ENCODE measurements around the gene SLC5A10.

Gene SLC5A10

DNA sequence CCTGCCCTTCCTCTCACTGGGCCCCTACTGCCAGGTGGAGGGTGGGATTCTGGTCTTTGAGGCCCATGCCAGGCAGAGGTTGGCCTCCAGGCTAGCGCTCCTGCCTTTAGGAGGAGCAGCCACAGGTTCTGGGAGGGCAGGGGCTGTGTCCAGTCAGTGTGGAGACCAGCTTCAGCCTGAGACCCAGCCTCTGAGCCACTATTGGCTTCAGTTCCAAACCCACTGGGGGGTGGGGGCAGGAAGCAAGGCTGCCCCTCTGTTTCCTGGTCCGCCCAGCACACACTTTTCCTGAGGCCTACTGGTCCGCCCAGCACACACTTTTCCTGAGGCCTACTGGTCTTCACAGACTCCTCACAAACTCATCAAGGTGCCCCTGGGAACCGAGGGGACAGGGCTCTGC lies 16.4 kb downstream of the SLC5A10 start:
- TF ChIP-seq CTCF (IDR thresholded peaks at IDR 0.05; ENCODE audit: borderline replicate concordance, insufficient read depth, low read depth, low read length) = no peak
- H3K4me3 ChIP-seq (ENCODE audit: low read depth, low read length) = no peak overlapping the region

- no peak for TF ChIP-seq CTCF (IDR thresholded peaks at IDR 0.05; ENCODE audit: borderline replicate concordance, insufficient read depth, low read depth, low read length)
- no peak overlapping the region for H3K4me3 ChIP-seq (ENCODE audit: low read depth, low read length)
Observed at GRCh38 chr17:18968945-18969887, 17.3 kb downstream of the SLC5A10 start.

GRCh38 chr17:18970582-18971480 lies 18.9 kb downstream of the SLC5A10 start:
- TF ChIP-seq CTCF (IDR thresholded peaks at IDR 0.05; ENCODE audit: borderline replicate concordance, insufficient read depth, low read depth, low read length) = no peak
- no peak overlapping the region for H3K4me3 ChIP-seq (ENCODE audit: low read depth, low read length)

DNA sequence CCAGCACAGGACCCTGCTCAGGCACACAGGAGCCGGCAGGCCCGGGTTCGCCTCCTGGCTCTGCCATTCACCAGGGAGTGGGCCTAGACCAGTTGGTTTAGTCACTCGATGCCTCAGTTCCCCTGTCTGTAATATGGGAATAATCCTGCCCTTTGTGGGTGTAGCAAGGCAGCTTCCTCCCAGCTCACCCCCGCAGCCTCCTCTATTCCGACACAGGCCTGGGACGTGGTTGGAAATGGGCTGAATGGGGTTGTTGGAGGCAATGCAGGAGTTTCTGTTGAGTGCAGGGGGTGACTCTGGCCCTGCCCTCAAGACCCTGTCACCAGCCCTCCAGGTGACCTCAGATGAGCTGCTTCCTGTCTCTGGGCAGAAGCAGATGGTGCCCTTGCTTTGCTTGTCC lies 19.8 kb downstream of the SLC5A10 start:
- H3K4me3 ChIP-seq (ENCODE audit: low read depth, low read length) = no peak overlapping the region
- TF ChIP-seq CTCF (IDR thresholded peaks at IDR 0.05; ENCODE audit: borderline replicate concordance, insufficient read depth, low read depth, low read length) = no peak

- no peak for TF ChIP-seq CTCF (IDR thresholded peaks at IDR 0.05; ENCODE audit: borderline replicate concordance, insufficient read depth, low read depth, low read length)
- H3K4me3 ChIP-seq (ENCODE audit: low read depth, low read length) = no peak overlapping the region
Observed at GRCh38 chr17:18974407-18975149, 22.6 kb downstream of the SLC5A10 start.

DNA sequence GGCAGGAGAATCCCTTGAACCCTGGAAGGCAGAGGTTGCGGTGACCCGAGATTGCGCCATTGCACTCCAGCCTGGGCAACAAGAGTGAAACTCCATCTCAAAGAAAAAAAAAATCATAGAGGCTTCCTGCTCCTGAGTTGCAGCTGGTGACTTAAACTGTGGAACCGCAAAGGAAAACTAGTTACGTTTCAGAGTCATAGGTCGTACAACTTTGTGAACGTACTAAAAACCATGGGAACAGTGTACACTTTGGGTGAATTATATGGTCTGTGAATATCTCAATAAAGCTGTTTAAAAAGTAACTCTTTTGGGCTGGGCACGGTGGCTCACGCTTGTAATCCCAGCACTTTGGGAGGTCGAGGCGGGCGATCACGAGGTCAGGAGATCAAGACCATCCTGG lies 23.6 kb downstream of the SLC5A10 start:
- H3K4me3 ChIP-seq (ENCODE audit: low read depth, low read length) = no peak overlapping the region
- TF ChIP-seq CTCF (IDR thresholded peaks at IDR 0.05; ENCODE audit: borderline replicate concordance, insufficient read depth, low read depth, low read length) = no peak
